ENCODE measurements around the gene ATP2A2.
"Not testable (repeated sequence)": the region's sequence is repeated elsewhere in the genome, so short reads cannot be mapped to it uniquely, and the experiment has no call there.

ATP2A2 gene

DNA sequence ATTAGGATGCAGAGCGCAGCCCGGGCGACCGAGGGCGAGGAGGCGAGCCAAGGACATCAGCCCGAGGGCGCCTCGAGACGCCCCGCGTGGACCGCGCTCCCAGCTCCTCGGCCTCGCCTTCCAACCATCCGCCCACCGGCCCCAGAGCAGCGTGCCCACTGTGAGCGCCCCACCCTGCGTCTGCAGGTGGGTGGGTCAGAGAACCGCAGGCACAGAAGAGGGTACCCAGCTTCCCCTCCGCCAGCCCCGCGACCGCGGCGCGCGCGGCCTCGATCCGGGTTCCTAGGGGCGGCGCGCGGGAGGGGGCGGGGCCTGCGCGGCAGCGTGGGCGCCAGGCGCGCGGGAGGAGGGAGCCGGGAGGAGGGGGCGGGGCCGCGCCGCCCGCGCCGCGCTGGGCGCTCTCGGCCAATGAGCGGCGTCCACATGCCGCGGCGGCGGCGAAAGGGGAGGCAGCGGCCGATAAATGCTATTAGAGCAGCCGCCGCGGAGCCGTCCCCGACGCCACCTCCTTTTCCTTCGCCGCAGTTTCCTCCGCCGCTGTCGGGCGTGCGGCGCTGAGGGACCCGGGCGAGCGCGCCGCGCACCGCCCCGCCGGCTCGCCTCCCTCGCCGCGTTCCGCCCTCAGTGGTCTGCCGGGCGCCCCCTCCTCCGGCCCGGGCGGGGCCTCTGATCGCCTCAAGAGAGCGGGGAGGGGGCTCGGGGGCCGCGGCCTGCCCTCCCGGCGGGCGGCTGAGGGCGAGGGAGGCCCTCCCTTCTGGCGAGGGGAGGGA, at the start of gene ATP2A2:
Gene ATP2A2 (plus strand): TSS at position 469 of the 770 bp plus-strand sequence. CDS start 543 bp downstream, outside the sequence.
- DNase-seq, result peak; percentile 86

- no peak for DNase-seq
Measured at GRCh38 chr12:110233212-110233903, 47.7 kb upstream of the ATP2A2 start.

DNA sequence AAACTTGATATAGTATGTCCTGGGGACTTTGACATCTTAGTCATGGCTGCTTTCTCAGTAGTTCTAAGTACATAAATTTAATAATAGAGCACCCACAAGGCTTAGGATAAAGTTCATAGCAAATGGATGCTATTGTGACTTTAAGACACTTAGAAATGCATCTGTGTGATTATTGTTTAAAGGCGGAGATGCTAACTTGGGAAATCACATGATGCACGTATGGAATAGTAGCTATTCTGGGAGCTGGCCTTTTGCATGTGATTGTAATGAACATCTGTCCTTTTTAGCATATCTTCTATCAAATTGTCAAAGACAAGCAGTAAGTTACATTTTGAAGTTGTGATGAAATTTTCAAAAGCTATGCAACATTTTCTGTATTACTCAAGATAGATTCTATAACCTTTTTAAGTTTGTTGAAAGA, 46.7 kb upstream of the ATP2A2 start:
- no peak for DNase-seq

- DNase-seq, result no peak
Measured at GRCh38 chr12:110234755-110235154, 46.3 kb upstream of the ATP2A2 start.

DNA sequence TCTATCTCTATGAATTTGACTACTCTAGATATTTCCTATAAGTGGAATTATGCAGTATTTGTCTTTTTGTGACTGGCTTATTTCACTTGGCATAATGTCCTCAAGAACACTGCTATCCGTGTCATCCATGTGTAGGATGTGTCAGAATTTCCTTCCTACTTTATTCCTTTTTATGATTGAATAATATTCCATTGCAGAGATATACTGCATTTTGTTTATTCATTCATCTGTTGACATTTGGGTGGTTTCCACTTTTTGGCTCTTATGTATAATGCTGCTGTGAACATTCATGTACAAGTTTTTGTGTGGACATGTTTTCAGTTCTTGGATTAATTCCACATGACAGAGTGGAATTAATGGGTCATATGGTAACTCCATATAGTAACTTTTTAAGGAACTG, 45.7 kb upstream of the ATP2A2 start:
- DNase-seq, result no peak

GRCh38 chr12:110243227-110243626, 37.8 kb upstream of the ATP2A2 start:
- DNase-seq, result no peak

DNA sequence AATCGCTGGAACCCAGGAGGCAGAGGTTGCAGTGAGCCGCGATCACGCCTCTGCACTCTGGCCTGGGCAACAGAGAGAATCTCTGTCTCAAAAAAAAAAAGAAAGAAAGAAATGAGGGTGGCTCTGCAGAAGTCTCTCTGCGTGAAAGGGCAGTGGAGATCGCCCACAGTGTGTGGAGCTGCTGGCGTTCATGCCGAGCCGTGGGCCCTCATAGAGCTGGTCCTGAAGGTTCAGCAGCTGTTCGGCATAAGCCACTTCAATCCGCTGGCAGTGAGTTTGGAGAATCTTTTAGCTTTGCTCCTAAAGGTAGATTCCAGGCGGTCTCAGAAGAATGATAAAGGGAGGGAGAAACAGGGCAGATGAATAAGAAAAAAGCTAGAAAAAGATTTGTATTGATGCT, 36.7 kb upstream of the ATP2A2 start:
- DNase-seq, result no peak

GRCh38 chr12:110244829-110245228, 36.2 kb upstream of the ATP2A2 start:
- no peak for DNase-seq

DNA sequence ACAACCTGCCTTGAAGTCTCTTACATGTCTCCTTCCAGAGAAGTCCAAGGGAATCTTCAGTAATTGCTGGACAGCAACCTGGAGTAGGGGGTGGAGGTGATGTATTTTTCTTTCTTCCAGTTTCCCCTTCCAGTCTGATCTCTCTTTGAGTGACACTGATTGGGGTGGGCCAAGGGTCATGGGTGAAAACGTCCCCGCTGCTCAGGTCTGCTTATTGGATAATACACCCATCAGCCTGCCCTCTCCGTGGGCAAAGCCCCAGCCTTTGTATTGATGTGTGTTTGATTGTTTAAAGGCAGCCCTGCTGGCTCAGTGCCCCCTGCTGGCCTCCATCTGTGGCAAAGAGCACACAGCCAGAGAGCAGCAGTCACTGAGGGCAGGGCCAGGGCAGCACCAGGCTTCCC, 35.7 kb upstream of the ATP2A2 start:
- peak; percentile 28 for DNase-seq

DNA sequence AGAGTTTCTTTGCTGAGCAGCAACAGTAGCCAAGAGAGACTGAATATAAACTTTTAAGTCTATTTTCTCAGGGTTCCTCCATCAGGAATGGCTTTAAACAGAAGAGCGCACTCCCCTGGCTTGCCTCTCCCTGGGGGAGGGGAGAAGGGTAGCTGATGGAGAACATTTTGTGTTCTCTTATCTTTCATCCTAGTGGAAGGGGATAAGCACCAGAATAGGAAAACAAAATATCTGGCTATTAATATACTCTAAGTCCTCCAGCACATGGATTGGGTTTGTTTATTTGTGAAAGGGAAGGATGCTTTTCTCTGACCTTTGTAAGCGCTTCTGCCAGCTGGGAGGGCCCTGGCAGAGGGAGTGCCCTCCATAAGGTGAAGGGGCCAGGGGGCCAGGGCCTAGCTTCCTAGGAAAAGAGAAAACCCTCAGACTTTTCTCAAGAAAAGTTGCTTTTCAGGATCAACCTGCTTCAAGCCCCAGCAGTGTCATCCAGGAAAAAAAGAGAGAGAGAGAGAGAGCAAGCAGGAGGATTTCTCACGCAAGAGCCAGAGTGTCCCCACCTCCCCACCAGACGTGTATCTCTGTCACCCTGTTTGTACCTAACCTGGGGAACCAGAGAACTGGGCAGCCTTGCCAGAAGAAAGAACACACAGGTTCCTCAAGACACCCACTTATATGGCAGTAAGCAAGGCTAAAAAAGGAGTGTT, 34.3 kb upstream of the ATP2A2 start:
- DNase-seq, result no peak

GRCh38 chr12:110247340-110248095, 33.5 kb upstream of the ATP2A2 start:
- DNase-seq, result no peak

DNA sequence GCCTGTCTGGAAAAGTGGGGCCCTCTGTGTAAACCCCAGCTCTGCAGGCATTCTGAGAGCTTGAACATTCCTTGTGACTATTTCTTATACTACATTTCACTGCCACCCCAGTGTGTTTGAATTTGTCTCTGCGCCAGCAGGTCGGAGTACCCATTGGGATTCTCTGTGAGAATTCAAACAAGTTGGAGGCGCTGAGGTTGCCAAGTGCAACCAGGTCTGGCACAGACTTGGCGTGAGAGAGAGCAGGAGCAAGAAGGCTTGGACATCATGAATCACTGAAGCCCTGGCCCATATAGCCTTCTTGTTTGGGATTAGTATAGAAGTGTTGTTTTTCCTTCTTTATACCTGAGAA, 33.0 kb upstream of the ATP2A2 start:
- DNase-seq, result no peak

DNA sequence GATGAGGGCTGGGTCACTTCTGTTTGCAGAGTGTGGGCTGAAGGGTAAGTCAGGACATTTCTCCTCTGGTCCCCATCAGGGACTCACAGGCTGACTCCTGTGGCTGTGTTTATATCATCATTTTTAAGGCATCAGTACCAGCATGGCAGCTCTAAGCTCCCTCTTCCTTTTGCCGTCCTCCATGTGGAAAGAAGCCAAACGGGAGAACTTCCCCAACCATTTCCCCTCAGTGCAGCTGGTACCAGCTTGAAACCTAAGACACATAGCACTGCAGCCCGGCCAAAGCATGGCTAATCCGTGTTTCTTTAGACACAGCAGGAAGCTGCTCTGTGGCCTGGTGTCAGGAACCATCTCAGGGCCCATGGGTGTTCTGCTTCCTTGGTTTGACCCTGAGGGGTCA, 31.9 kb upstream of the ATP2A2 start:
- DNase-seq, result no peak

DNA sequence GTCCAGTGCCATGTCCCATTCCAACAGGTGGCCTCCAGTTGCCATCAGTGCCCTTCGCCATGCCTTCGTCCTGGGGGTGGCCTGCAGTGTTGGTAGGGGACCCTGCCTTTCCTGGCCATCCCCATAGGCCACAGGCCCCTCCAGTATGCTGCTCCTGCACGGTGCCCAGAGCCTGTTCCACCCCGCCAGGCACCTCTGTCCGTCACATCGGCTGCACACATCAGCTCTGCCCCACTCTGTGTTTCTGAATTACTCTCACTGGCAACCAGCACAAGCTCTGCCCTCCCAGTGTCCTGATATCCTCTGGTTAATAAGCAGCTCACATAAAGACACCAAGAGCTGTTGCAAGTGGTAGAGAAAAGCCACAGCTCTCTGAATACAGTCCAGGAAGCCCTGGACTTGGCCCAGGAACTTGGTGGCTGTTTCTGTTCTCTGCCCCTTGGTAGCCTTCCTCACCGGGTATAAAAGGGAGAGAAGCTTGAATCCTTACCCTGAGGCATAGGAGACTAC, 31.3 kb upstream of the ATP2A2 start:
- DNase-seq, result no peak

GRCh38 chr12:110251381-110251780, 29.7 kb upstream of the ATP2A2 start:
- DNase-seq, result no peak

- no peak for DNase-seq
Measured at GRCh38 chr12:110252716-110253115, 28.3 kb upstream of the ATP2A2 start.

DNA sequence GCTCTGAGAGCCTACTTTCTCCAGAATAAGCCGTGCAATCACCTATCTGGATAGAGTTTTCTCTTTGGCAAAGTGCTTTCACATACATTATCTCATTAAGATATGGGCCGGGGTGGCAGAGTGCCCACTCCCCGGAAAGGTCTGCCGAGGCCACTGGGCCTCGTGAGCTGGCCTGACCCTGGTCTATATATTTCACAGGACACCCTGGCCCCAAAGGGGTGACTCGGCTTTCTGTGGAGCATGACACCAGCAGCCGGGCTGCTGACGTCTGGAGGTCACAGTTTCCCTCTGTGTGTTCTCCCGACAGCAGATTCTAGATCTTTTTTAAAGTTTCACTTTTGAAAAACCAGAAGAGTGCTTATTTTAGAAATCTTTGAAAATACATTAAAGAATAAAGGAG, 27.9 kb upstream of the ATP2A2 start:
- DNase-seq, result no peak

DNA sequence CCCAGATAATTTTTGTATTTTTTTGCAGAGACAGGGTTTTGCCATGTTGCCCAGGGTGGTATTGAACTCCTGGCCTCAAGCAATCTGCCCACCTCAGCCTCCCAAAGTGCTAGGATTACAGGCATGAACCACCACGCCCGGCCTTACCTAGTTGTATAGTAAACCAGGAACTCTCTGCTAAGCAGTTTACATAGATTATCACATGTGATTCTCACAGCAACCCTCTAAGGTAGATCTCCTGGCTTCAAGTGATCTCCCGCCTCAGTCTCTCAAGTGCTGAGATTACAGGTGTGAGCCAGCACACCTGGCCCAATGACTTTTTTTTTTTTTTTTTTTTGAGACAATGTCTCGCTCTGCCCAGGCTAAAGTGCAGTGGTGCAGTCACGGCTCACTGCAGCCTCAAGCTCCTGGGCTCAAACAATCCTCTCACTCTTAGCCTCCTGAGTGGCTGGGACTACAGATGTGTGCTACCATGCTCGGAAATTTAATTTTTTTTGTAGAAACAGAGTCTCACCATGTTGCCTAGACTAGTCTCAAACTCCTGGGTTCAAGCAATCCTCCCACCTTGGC, 26.0 kb upstream of the ATP2A2 start:
- DNase-seq, result no peak

DNA sequence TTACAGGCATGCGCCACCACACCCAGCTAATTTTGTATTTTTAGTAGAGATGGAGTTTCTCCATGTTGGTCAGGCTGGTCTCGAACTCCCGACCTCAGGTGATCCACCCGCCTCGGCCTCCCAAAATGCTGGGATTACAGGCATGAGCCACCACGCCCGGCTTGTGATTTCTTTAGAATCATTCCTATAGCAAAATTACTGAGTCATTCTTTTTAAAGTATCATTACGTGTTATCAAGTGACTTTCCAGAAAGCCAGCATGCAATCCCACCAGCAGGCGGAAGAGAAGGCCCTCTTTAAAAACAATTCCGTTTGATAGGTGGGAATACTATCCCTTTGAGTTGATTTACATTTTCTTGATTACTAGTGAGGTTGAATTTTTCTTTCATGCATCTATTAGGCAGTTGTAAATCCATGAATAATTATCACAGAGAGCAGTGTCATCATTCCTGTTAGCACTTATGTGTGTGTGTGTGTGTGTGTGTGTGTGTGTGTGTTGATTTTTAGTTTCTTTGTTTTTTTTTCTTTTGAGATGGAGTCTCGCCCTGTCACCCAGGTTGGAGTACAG, 25.1 kb upstream of the ATP2A2 start:
- not testable (repeated sequence) for DNase-seq

DNA sequence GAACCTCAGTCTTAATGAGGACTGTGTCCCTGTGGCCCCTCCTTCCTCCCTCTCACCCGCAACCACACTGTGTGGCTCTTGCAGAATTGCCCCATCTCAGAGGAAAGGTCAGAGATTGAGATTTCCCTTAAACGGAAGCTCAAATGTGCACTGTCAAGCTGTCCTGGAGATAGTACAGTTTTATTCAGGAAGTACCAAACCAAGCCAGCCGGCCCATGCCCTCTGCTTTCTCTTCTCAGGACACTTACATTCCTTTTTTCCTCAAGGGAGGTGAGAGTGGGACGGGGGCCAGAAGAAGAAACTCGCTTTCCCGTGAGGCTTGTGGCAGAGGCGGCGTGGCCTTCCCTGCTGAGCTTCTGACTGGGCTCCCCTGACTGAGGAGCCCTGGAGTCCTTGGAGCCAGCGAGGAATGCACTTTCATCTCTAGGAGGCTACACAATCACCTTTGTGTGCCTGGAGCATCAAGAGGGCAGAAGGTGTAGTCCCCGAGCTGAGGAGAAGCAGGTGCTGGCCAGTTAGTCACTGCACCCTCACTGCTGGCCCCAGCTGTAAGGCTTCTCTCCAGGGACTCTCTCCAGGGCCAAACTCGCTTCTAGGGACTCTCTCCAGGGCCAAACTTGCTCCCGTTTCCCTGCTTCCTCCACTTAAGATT, 24.1 kb upstream of the ATP2A2 start:
- DNase-seq, result no peak

DNA sequence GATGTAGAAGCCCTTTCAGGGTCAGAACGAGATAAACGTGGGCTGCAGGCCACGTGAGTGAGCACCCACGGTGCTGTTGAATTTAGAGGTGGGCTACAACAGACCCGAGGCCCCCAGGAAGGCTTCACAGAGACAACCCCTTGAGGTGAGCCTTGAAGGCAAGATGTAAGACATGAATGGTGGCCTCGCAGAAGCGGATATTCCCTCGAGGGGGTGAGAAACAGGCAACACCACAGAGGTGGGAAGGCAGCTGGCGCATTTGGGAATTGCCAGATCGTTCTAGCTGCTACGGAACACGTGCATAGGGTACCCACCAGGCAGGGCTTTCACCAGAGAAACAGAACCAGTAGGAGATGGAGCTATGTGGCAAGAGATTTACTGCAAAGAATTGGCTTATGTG, 22.6 kb upstream of the ATP2A2 start:
- DNase-seq, result no peak

Measured in activated CD4-positive, alpha-beta T cell treated with anti-CD3 and anti-CD28 coated beads for 1 hour (primary cell).